HepG2 (cell line): ENCODE data around the gene SERINC2. TPM values are rescaled to one million over a fixed set of nuclear protein-coding genes. Genes with fewer than 3 reads are reported as not detected.

ENCODE experiments used
- BRCA1 ChIP-seq: sonication (generic); formaldehyde crosslinking; IDR thresholded peaks from 2 replicates; pipeline ENCODE4 v1.4.0; 2020; ENCODE audit warnings: missing genetic modification reagents
- ERF ChIP-seq: IDR thresholded peaks from 2 replicates; pipeline ENCODE4 v1.6.1; 2018; ENCODE audit warnings: missing biosample characterization, missing genetic modification reagents
- ETV5 ChIP-seq: IDR thresholded peaks from 2 replicates; pipeline ENCODE4 v1.6.1; 2018; ENCODE audit warnings: missing biosample characterization, missing genetic modification reagents, inconsistent platforms, borderline replicate concordance
- HBP1 ChIP-seq: IDR thresholded peaks from 2 replicates; pipeline ENCODE4 v1.6.1; 2016; ENCODE audit warnings: low read depth, control low read depth
- HDAC1 ChIP-seq: sonication (generic); formaldehyde crosslinking; IDR thresholded peaks from 2 replicates; pipeline ENCODE4 v1.5.1; 2020; ENCODE audit warnings: mild to moderate bottlenecking, missing genetic modification reagents
- HNF1B ChIP-seq: sonication (generic); formaldehyde crosslinking; IDR thresholded peaks from 2 replicates; pipeline ENCODE4 v1.5.1; 2020; ENCODE audit warnings: mild to moderate bottlenecking, moderate library complexity, missing genetic modification reagents
- IKZF4 ChIP-seq: sonication (generic); formaldehyde crosslinking; IDR thresholded peaks from 2 replicates; pipeline ENCODE4 v1.5.1; 2020; ENCODE audit warnings: borderline replicate concordance, mild to moderate bottlenecking, low read depth, missing genetic modification reagents; ENCODE audit errors: not compliant biosample characterization
- PITX1 ChIP-seq: sonication (generic); formaldehyde crosslinking; IDR thresholded peaks from 2 replicates; pipeline ENCODE4 v1.5.1; 2020; ENCODE audit warnings: mild to moderate bottlenecking, missing genetic modification reagents
- PLRG1 ChIP-seq: fragments of 450-650 bp; conservative IDR thresholded peaks from 2 replicates; pipeline ENCODE4 v1.6.1; 2016
- PREB ChIP-seq: sonication (generic); formaldehyde crosslinking; IDR thresholded peaks from 2 replicates; pipeline ENCODE4 v1.4.0; 2020; ENCODE audit warnings: missing genetic modification reagents
- SOX13 ChIP-seq, 3 experiments: fragments of 450-650 bp in 1 of 3; sonication (generic) in 1 of 3; formaldehyde crosslinking in 1 of 3; IDR thresholded peaks in 2 of 3; conservative IDR thresholded peaks in 1 of 3; 2 replicates each; pipeline versions ENCODE4 v1.5.0 to v1.6.1; 2016 to 2020; ENCODE audit warnings: antibody characterized with exemption in 1 of 3, mild to moderate bottlenecking in 1 of 3, missing compliant biosample characterization in 1 of 3, missing genetic modification reagents in 1 of 3, moderate library complexity in 1 of 3
- THAP7 ChIP-seq: sonication (generic); formaldehyde crosslinking; IDR thresholded peaks from 2 replicates; pipeline ENCODE4 v1.8.1; 2023; ENCODE audit warnings: mild to moderate bottlenecking, missing genetic modification reagents
- ZBTB33 ChIP-seq: sonication (generic); formaldehyde crosslinking; IDR thresholded peaks from 2 replicates; pipeline ENCODE4 v1.4.0; 2020; ENCODE audit warnings: missing genetic modification reagents
- ZFP90 ChIP-seq: sonication (generic); formaldehyde crosslinking; IDR thresholded peaks from 2 replicates; pipeline ENCODE4 v1.8.0; 2022; ENCODE audit warnings: missing genetic modification reagents, mild to moderate bottlenecking, inconsistent platforms, borderline replicate concordance
- ZFX ChIP-seq: sonication (generic); formaldehyde crosslinking; IDR thresholded peaks from 2 replicates; pipeline ENCODE4 v1.4.0; 2020; ENCODE audit warnings: mild to moderate bottlenecking, low read depth, missing genetic modification reagents, moderate library complexity
- ZGPAT ChIP-seq: IDR thresholded peaks from 2 replicates; pipeline ENCODE4 v1.6.1; 2016; ENCODE audit warnings: mild to moderate bottlenecking
- ZNF180 ChIP-seq: sonication (generic); formaldehyde crosslinking; IDR thresholded peaks from 2 replicates; pipeline ENCODE4 v1.4.0; 2020; ENCODE audit warnings: low read depth, missing genetic modification reagents, borderline replicate concordance
- ZNF382 ChIP-seq: sonication (generic); formaldehyde crosslinking; IDR thresholded peaks from 2 replicates; pipeline ENCODE4 v1.5.0; 2020; ENCODE audit warnings: missing genetic modification reagents, mild to moderate bottlenecking, borderline replicate concordance
- ZNF414 ChIP-seq: sonication (generic); formaldehyde crosslinking; IDR thresholded peaks from 2 replicates; pipeline ENCODE4 v1.5.0; 2020; ENCODE audit warnings: missing genetic modification reagents
- ZNF562 ChIP-seq: sonication (generic); formaldehyde crosslinking; IDR thresholded peaks from 2 replicates; pipeline ENCODE4 v1.8.0; 2022; ENCODE audit warnings: missing genetic modification reagents, borderline replicate concordance
- polyA plus RNA-seq, 8 experiments: library from polyadenylated mRNA; depleted of rRNA in 3 of 8; stranded (reverse) in 7 of 8; unstranded in 1 of 8; fragments of >200 nt; fragmentation: Illumina TruSeq in 4 of 8; extraction: Trizol in 4 of 8; gene quantifications; 2 replicates each; pipeline versions ENCODE4 v1.2.1 to v1.2.3, GENCODE V29; 2011 to 2016; ENCODE audit warnings: low read depth in 4 of 8, missing spikeins in 1 of 8, mixed read lengths in 1 of 8; ENCODE audit not compliant: insufficient read depth in 1 of 8
- total RNA-seq, 5 experiments: library from RNA; depleted of rRNA; stranded (reverse); fragments of >200 nt; fragmentation: Illumina TruSeq; extraction: Trizol; gene quantifications; 2 replicates each; pipeline ENCODE4 v1.2.3, GENCODE V29; 2016; ENCODE audit warnings: low read depth in 1 of 5

SERINC2 gene
- total and polyA plus RNA-seq, 2 of the 13 experiments (the other 11 are each of a cell fraction or from before 2014, with no cell fraction given), result 4.8 to 126 TPM

GRCh38 chr1:31447210-31447609, 34.2 kb downstream of the SERINC2 start (continued):
- TF ChIP-seq PREB (CRISPR knock-in tag) (no peak), ZNF414 (CRISPR knock-in tag) (no peak), PLRG1 (no peak), HNF1B (CRISPR knock-in tag) (peak; percentile 74), ZBTB33 (CRISPR knock-in tag) (peak; percentile 47; the same call in 1 of the 2 replicates), ZFX (peak; percentile 69), ERF (CRISPR knock-in tag) (no peak), IKZF4 (peak; percentile 39), ETV5 (CRISPR knock-in tag) (peak; percentile 67; the same call in 1 of the 2 replicates), THAP7 (CRISPR knock-in tag) (no peak), HBP1 (CRISPR knock-in tag) (no peak), ZFP90 (CRISPR knock-in tag) (no peak), PITX1 (CRISPR knock-in tag) (peak; percentile 97), SOX13 (IDR thresholded peaks at IDR 0.05) (no peak), SOX13 (CRISPR knock-in tag; conservative IDR thresholded peaks at IDR 0.05 in 1 of 2, IDR thresholded peaks at IDR 0.05 in 1 of 2) (peak in 1 of 2 experiments; percentile 28; a peak in 1 of 4 replicates), ZNF180 (CRISPR knock-in tag) (no peak), HDAC1 (0 out of 2 replicates have a peak, but pooled peaks have one; percentile 27), BRCA1 (no peak), ZGPAT (CRISPR knock-in tag) (peak; percentile 47; the same call in 1 of the 2 replicates), ZNF562 (CRISPR knock-in tag) (no peak), ZNF382 (CRISPR knock-in tag) (no peak)
